ENCODE results near the gene POU3F3.

POU3F3 gene

DNA sequence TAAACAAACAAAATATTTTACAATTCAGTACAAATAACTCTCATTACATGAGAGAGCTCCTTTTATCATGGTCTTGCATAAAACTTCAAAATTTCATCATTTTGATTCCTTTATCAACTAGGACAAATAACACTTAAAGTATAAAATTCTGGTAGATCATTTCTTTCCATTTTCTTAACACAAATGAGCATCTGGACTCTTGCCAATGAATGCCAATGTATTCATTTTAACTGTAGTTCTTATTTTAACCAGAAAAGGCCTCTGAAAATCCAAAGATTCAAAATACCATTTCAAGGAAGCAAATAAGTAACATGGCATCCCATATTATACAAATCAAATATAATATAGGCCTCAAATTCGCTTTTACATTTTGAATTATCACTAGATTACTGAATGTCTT is 13.8 kb upstream of the POU3F3 start:
- TF ChIP-seq, protein P1, sequence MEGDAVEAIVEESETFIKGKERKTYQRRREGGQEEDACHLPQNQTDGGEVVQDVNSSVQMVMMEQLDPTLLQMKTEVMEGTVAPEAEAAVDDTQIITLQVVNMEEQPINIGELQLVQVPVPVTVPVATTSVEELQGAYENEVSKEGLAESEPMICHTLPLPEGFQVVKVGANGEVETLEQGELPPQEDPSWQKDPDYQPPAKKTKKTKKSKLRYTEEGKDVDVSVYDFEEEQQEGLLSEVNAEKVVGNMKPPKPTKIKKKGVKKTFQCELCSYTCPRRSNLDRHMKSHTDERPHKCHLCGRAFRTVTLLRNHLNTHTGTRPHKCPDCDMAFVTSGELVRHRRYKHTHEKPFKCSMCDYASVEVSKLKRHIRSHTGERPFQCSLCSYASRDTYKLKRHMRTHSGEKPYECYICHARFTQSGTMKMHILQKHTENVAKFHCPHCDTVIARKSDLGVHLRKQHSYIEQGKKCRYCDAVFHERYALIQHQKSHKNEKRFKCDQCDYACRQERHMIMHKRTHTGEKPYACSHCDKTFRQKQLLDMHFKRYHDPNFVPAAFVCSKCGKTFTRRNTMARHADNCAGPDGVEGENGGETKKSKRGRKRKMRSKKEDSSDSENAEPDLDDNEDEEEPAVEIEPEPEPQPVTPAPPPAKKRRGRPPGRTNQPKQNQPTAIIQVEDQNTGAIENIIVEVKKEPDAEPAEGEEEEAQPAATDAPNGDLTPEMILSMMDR (IDR thresholded peaks at IDR 0.05; ENCODE audit: insufficient read depth, low read length, missing control alignments) = no peak
- no peak overlapping the region for H3K4me3 ChIP-seq (ENCODE audit: low read depth, low read length)
- CTCF ChIA-PET = interaction anchor here (7.7 kb wide), 1 partner anchor 10 kb away, joined by 52 read pairs; no protein-coding TSS in a partner anchor
- POLR2A ChIA-PET = no interaction called here
- DNase-seq (ENCODE audit: low read depth, low spot score) = no peak

- H3K4me3 ChIP-seq (ENCODE audit: low read depth, low read length) = no peak overlapping the region
- CTCF ChIA-PET = interaction anchor here (7.7 kb wide), 1 partner anchor 9 kb away, joined by 52 read pairs; no protein-coding TSS in a partner anchor
- POLR2A ChIA-PET = no interaction called here
- TF ChIP-seq, protein P1 (IDR thresholded peaks at IDR 0.05; ENCODE audit: insufficient read depth, low read length, missing control alignments) = no peak
- no peak for DNase-seq (ENCODE audit: low read depth, low spot score)
Observed at GRCh38 chr2:104840893-104841585, 12.9 kb upstream of the POU3F3 start.

GRCh38 chr2:104841744-104842143 is 12.2 kb upstream of the POU3F3 start:
- ChIA-PET POLR2A (no interaction called here), CTCF (no interaction called here)
- no peak for DNase-seq (ENCODE audit: low read depth, low spot score)
- TF ChIP-seq, protein P1 (IDR thresholded peaks at IDR 0.05; ENCODE audit: insufficient read depth, low read length, missing control alignments) = no peak
- no peak overlapping the region for H3K4me3 ChIP-seq (ENCODE audit: low read depth, low read length)

GRCh38 chr2:104844807-104845551 is 8.9 kb upstream of the POU3F3 start:
- POLR2A ChIA-PET = no interaction called here
- no peak overlapping the region for H3K4me3 ChIP-seq (ENCODE audit: low read depth, low read length)
- TF ChIP-seq, protein P1 (IDR thresholded peaks at IDR 0.05; ENCODE audit: insufficient read depth, low read length, missing control alignments) = no peak
- CTCF ChIA-PET = interaction anchor here (1.0 to 1.7 kb wide), 2 partner anchors 23 to 1683 kb away, joined by 3 read pairs; no protein-coding TSS in a partner anchor
- DNase-seq (ENCODE audit: low read depth, low spot score) = no peak

GRCh38 chr2:104845552-104845931 is 8.4 kb upstream of the POU3F3 start:
- POLR2A ChIA-PET = no interaction called here
- no peak overlapping the region for H3K4me3 ChIP-seq (ENCODE audit: low read depth, low read length)
- CTCF ChIA-PET = interaction anchor here (1.0 to 1.7 kb wide), 2 partner anchors 24 to 1684 kb away, joined by 3 read pairs; no protein-coding TSS in a partner anchor
- no peak for DNase-seq (ENCODE audit: low read depth, low spot score)
- TF ChIP-seq, protein P1 (IDR thresholded peaks at IDR 0.05; ENCODE audit: insufficient read depth, low read length, missing control alignments) = no peak

Data from AG04449 (cell line).